ENCODE data around the gene KAZN.

The KAZN gene

GRCh38 chr1:15146142-15146680 is 547.7 kb downstream of the KAZN start:
- DNase-seq (ENCODE audit: low read depth), result no peak
- no peak for TF ChIP-seq CTCF (IDR thresholded peaks at IDR 0.05; ENCODE audit: low read length, missing control alignments)
- H3K4me3 ChIP-seq (replicated peaks; ENCODE audit: low read depth, low read length), result no peak overlapping the region

GRCh38 chr1:15146971-15147376 is 548.5 kb downstream of the KAZN start:
- no peak for DNase-seq (ENCODE audit: low read depth)
- TF ChIP-seq CTCF (IDR thresholded peaks at IDR 0.05; ENCODE audit: low read length, missing control alignments), result no peak

GRCh38 chr1:15148004-15148403 is 549.5 kb downstream of the KAZN start:
- H3K4me3 ChIP-seq (replicated peaks; ENCODE audit: low read depth, low read length), result no peak overlapping the region
- no peak for TF ChIP-seq CTCF (IDR thresholded peaks at IDR 0.05; ENCODE audit: low read length, missing control alignments)
- no peak for DNase-seq (ENCODE audit: low read depth)

More at GRCh38 chr1:15146971-15147376, 548.5 kb downstream of the KAZN start:
- no peak overlapping the region for H3K4me3 ChIP-seq (replicated peaks; ENCODE audit: low read depth, low read length)

- no peak for TF ChIP-seq CTCF (IDR thresholded peaks at IDR 0.05; ENCODE audit: low read length, missing control alignments)
- H3K4me3 ChIP-seq (replicated peaks; ENCODE audit: low read depth, low read length), result no peak overlapping the region
- DNase-seq (ENCODE audit: low read depth), result no peak
These were observed 550.0 kb downstream of the KAZN start for GRCh38 chr1:15148475-15148874.

- no peak for DNase-seq (ENCODE audit: low read depth)
- H3K4me3 ChIP-seq (replicated peaks; ENCODE audit: low read depth, low read length), result no peak overlapping the region
- TF ChIP-seq CTCF (IDR thresholded peaks at IDR 0.05; ENCODE audit: low read length, missing control alignments), result no peak
These were observed 550.5 kb downstream of the KAZN start for GRCh38 chr1:15148941-15149340.

GRCh38 chr1:15150376-15150775 is 551.9 kb downstream of the KAZN start:
- DNase-seq (ENCODE audit: low read depth), result no peak
- no peak for TF ChIP-seq CTCF (IDR thresholded peaks at IDR 0.05; ENCODE audit: low read length, missing control alignments)
- no peak overlapping the region for H3K4me3 ChIP-seq (replicated peaks; ENCODE audit: low read depth, low read length)

- no peak for DNase-seq (ENCODE audit: low read depth)
- TF ChIP-seq CTCF (IDR thresholded peaks at IDR 0.05; ENCODE audit: low read length, missing control alignments), result no peak
- H3K4me3 ChIP-seq (replicated peaks; ENCODE audit: low read depth, low read length), result no peak overlapping the region
These were observed 552.9 kb downstream of the KAZN start for GRCh38 chr1:15151377-15151806.

Data from fibroblast of pulmonary artery (primary cell).